IMR-90 (cell line): ENCODE measurements around the gene TMEM253. TPM values are rescaled to one million over a fixed set of nuclear protein-coding genes. Genes with fewer than 3 reads are reported as not detected.

ENCODE experiments used
- ATAC-seq: fragments of 200-7000 bp; cut with Tn5 transposase; 2 replicates; pipeline ENCODE4 v1.9.1; 2020; ENCODE audit warnings: low read depth, mild to moderate bottlenecking, moderate library complexity
- BruUV-seq: library from RNA; stranded (reverse); fragments of 400-500 nt; replicated peaks from 2 replicates; lab custom pipeline; 2021; lab: Mats Ljungman, UMichigan
- CTCF ChIA-PET: fragments of 300-600 bp; formaldehyde crosslinking; extraction: SDS; loops from one replicate; lab custom pipeline; 2021; ENCODE audit warnings: antibody characterized with exemption; lab: Yijun Ruan, JAX
- POLR2A ChIA-PET: fragments of 300-600 bp; sonication (Branson Sonifier 250); formaldehyde crosslinking; loops from one replicate; lab custom pipeline; 2022; ENCODE audit warnings: antibody characterized with exemption; ENCODE audit not compliant: unreplicated experiment; lab: Charles Lee
- DNase-seq: peaks from one replicate; pipeline ENCODE4 v3.0.0; 2013
- H2AFZ ChIP-seq: replicated peaks from 2 replicates; pipeline ENCODE3; 2013; ENCODE audit warnings: low read length, mild to moderate bottlenecking; ENCODE audit not compliant: poor library complexity
- H2AK5ac ChIP-seq: 2 replicates; pipeline ENCODE4 v1.6.1; 2013; ENCODE audit warnings: low read depth, low read length, inconsistent platforms
- H2AK9ac ChIP-seq: replicated peaks from 2 replicates; pipeline ENCODE3; 2013; ENCODE audit warnings: mild to moderate bottlenecking, low read depth, low read length, moderate library complexity; ENCODE audit not compliant: poor library complexity
- H2BK120ac ChIP-seq: 2 replicates; pipeline ENCODE4 v1.6.1; 2013; ENCODE audit warnings: low read depth, low read length, inconsistent platforms
- H2BK15ac ChIP-seq: 3 replicates; pipeline ENCODE4 v1.6.1; 2013; ENCODE audit warnings: low read depth, low read length, inconsistent platforms
- H2BK20ac ChIP-seq: 2 replicates; pipeline ENCODE4 v1.6.1; 2013; ENCODE audit warnings: low read depth, mild to moderate bottlenecking, inconsistent platforms, low read length, moderate library complexity
- H2BK5ac ChIP-seq: 2 replicates; pipeline ENCODE4 v1.6.1; 2013; ENCODE audit warnings: mild to moderate bottlenecking, low read depth, low read length, inconsistent platforms; ENCODE audit not compliant: poor library complexity, severe bottlenecking
- H3K14ac ChIP-seq: replicated peaks from 2 replicates; pipeline ENCODE4 v1.6.1; 2013; ENCODE audit warnings: low read depth, low read length, inconsistent platforms
- H3K18ac ChIP-seq: 2 replicates; pipeline ENCODE4 v1.6.1; 2013; ENCODE audit warnings: low read depth, low read length, control low read depth
- H3K23ac ChIP-seq: 2 replicates; pipeline ENCODE4 v1.6.1; 2013; ENCODE audit warnings: low read depth, low read length, inconsistent platforms
- H3K27ac ChIP-seq: 2 replicates; pipeline ENCODE4 v1.5.1; 2013; ENCODE audit warnings: mild to moderate bottlenecking, control low read depth, low read length; ENCODE audit not compliant: insufficient read depth
- H3K27me3 ChIP-seq: 2 replicates; pipeline ENCODE4 v1.6.1; 2013; ENCODE audit warnings: low read length; ENCODE audit not compliant: control insufficient read depth, insufficient read depth
- H3K36me3 ChIP-seq: 2 replicates; pipeline ENCODE4 v1.6.1; 2013; ENCODE audit warnings: low read length, mixed read lengths; ENCODE audit not compliant: control insufficient read depth, insufficient read depth
- H3K4ac ChIP-seq: 2 replicates; pipeline ENCODE4 v1.6.1; 2013; ENCODE audit warnings: low read depth, low read length, inconsistent platforms
- H3K4me1 ChIP-seq: 2 replicates; pipeline ENCODE4 v1.6.1; 2013; ENCODE audit warnings: low read length, mixed read lengths; ENCODE audit not compliant: control insufficient read depth, insufficient read depth
- H3K4me2 ChIP-seq: 2 replicates; pipeline ENCODE4 v1.6.1; 2013; ENCODE audit warnings: low read depth, mild to moderate bottlenecking, control low read depth, low read length, moderate library complexity
- H3K4me3 ChIP-seq: 2 replicates; pipeline ENCODE4 v1.5.1; 2013; ENCODE audit warnings: low read depth, mild to moderate bottlenecking, control low read depth, low read length, moderate library complexity; ENCODE audit not compliant: insufficient read depth
- H3K56ac ChIP-seq: 2 replicates; pipeline ENCODE4 v1.6.1; 2013; ENCODE audit warnings: low read length, inconsistent platforms; ENCODE audit not compliant: insufficient read depth; ENCODE audit errors: extremely low read depth
- H3K79me1 ChIP-seq, 2 experiments: 2 replicates each; pipeline ENCODE4 v1.6.1; 2013; ENCODE audit warnings: low read length in 2 of 2, inconsistent platforms in 1 of 2, low read depth in 1 of 2
- H3K9ac ChIP-seq: 2 replicates; pipeline ENCODE4 v1.6.1; 2013; ENCODE audit warnings: low read depth, low read length, control low read depth
- H3K9me1 ChIP-seq: 2 replicates; pipeline ENCODE4 v1.6.1; 2013; ENCODE audit warnings: low read length, inconsistent platforms; ENCODE audit not compliant: insufficient read depth
- H3K9me3 ChIP-seq: 2 replicates; pipeline ENCODE4 v1.6.1; 2013; ENCODE audit warnings: low read length; ENCODE audit not compliant: control insufficient read depth, insufficient read depth
- H4K20me1 ChIP-seq: 2 replicates; pipeline ENCODE4 v1.6.1; 2013; ENCODE audit warnings: low read length, inconsistent platforms; ENCODE audit not compliant: insufficient read depth
- H4K5ac ChIP-seq: 2 replicates; pipeline ENCODE4 v1.6.1; 2013; ENCODE audit warnings: mild to moderate bottlenecking, low read depth, low read length, control low read depth
- H4K8ac ChIP-seq, 2 experiments: 2 replicates each; pipeline ENCODE4 v1.6.1; 2013; ENCODE audit warnings: low read depth in 2 of 2, low read length in 2 of 2, control low read depth in 1 of 2, inconsistent platforms in 1 of 2
- H4K91ac ChIP-seq: 2 replicates; pipeline ENCODE4 v1.6.1; 2013; ENCODE audit warnings: low read depth, low read length, inconsistent platforms; ENCODE audit not compliant: insufficient read depth
- CTCF ChIP-seq: conservative IDR thresholded peaks from 2 replicates; pipeline ENCODE4 v1.5.1; 2012; ENCODE audit warnings: mild to moderate bottlenecking, low read depth, low read length, improper control_type of control experiment
- ELK1 ChIP-seq: fragments of 150-350 bp; IDR thresholded peaks from 2 replicates; pipeline ENCODE4 v1.6.1; 2016; ENCODE audit warnings: low read depth, mild to moderate bottlenecking, low read length, moderate library complexity, borderline replicate concordance
- MAFK ChIP-seq: IDR thresholded peaks from 2 replicates; pipeline ENCODE4 v1.6.1; 2012; ENCODE audit warnings: low read depth, low read length, improper control_type of control experiment
- NFE2L2 ChIP-seq: fragments of 150-350 bp; IDR thresholded peaks from 2 replicates; pipeline ENCODE4 v1.6.1; 2016; ENCODE audit warnings: low read depth, mild to moderate bottlenecking, low read length
- RAD21 ChIP-seq: IDR thresholded peaks from 2 replicates; pipeline ENCODE4 v1.6.1; 2012; ENCODE audit warnings: low read length, improper control_type of control experiment
- RCOR1 ChIP-seq: IDR thresholded peaks from 2 replicates; pipeline ENCODE4 v1.6.1; 2012; ENCODE audit warnings: mild to moderate bottlenecking, low read length, improper control_type of control experiment; ENCODE audit not compliant: insufficient replicate concordance
- SMC3 ChIP-seq: fragments of 150-350 bp; IDR thresholded peaks from 2 replicates; pipeline ENCODE4 v1.6.1; 2016; ENCODE audit warnings: low read depth, mild to moderate bottlenecking, antibody characterized with exemption, low read length, moderate library complexity
- WGBS, 2 experiments: methylation state at CpG; one replicate each; pipeline versions ENCODE4 v1.1.5 to v1.1.7; 2013; ENCODE audit warnings: missing lambda C conversion rate in 2 of 2; ENCODE audit not compliant: insufficient read length in 1 of 2; ENCODE audit errors: extremely low coverage in 2 of 2; 5-methylcytosine and 5-hydroxymethylcytosine counted together
- dilution Hi-C: fragments of 300-500 bp; cut with HindIII; formaldehyde crosslinking; loops from one replicate; pipeline ENCODE4 v1.14.3; 2018; ENCODE audit warnings: low sequenced_read_pairs; ENCODE audit not compliant: unreplicated experiment
- in situ Hi-C: fragments of 300-500 bp; cut with MboI; formaldehyde crosslinking; loops from 3 replicates; pipeline ENCODE4 v1.14.3; 2019; ENCODE audit warnings: low sequenced_read_pairs, inconsistent platforms, mixed read lengths
- intact Hi-C: fragments of 100-400 bp; cut with micrococcal nuclease; formaldehyde crosslinking; loops from 2 replicates; pipeline ENCODE4 v1.10.0; 2022
- polyA plus RNA-seq, 3 experiments: library from polyadenylated mRNA; depleted of rRNA; stranded (reverse); fragments of >200 nt; gene quantifications; 2 replicates each; pipeline ENCODE4 v1.2.3, GENCODE V29; 2012; ENCODE audit warnings: low replicate concordance in 1 of 3
- total RNA-seq: library from RNA; depleted of rRNA; stranded (reverse); fragments of >200 nt; gene quantifications from 2 replicates; pipeline ENCODE4 v1.2.3, GENCODE V29; 2012

Gene TMEM253
- total and polyA plus RNA-seq, 2 of the 4 experiments (the other 2 are of a cell fraction): 0.07 TPM; not detected in 1

- Histone ChIP-seq H3K56ac (no peak overlapping the region), H3K9me3 (no peaks in the 10 kb centered on the region), H3K14ac (no peak overlapping the region), H4K8ac (0 out of 4 replicates have a peak overlapping the region, but pooled peaks of 1 of the 2 experiments have one; percentile 22), H3K9me1 (peaks cover 7% of the 10 kb centered on the region), H2AK9ac (no peak overlapping the region), H2BK15ac (no peak overlapping the region; the same call in 2 of the 3 replicates), H3K36me3 (peaks cover 67% of the 10 kb centered on the region), H2BK120ac (no peak overlapping the region), H3K9ac (no peak overlapping the region), H2BK20ac (no peak overlapping the region), H3K27ac (no peak overlapping the region), H3K4me1 (peaks cover 26% of the 10 kb centered on the region), H4K91ac (no peak overlapping the region), H2AFZ (no peak overlapping the region), H2AK5ac (no peak overlapping the region; the same call in 1 of the 2 replicates), H3K79me1 (peaks cover 0 to 14% of the 10 kb centered on the region in 2 experiments; a peak in 2 of 4 replicates), H4K5ac (no peak overlapping the region), H4K20me1 (peaks cover 6% of the 10 kb centered on the region), H3K18ac (no peak overlapping the region), H3K4me2 (no peak overlapping the region), H3K27me3 (no peaks in the 10 kb centered on the region), H2BK5ac (peak overlapping the region; percentile 38), H3K4me3 (no peak overlapping the region), H3K23ac (no peak overlapping the region), H3K4ac (no peak overlapping the region)
- TF ChIP-seq ELK1 (no peak), RAD21 (no peak), RCOR1 (no peak), SMC3 (no peak), CTCF (no peak), MAFK (no peak), NFE2L2 (no peak)
- intact Hi-C loops (no loop called here), dilution Hi-C loops (no loop called here), in situ Hi-C loops (loop anchor here (25.0 kb wide), 2 partner anchors 621 to 746 kb away; partner anchors contain the start of genes APEX1, CCNB1IP1, OSGEP and PARP2)
- ChIA-PET CTCF (interaction anchor here (0.9 to 1.2 kb wide), 3 partner anchors 12 to 15 kb away, joined by 3 to 7 read pairs (median 4); no protein-coding TSS in a partner anchor), POLR2A (interaction anchor here (0.5 to 1.2 kb wide), 2 partner anchors 10 to 12 kb away, joined by 3 read pairs; no protein-coding TSS in a partner anchor)
- 93% methylated on average over 8 of the region's 11 CpGs; no CpG with 5 or more reads in 1 of the 2 experiments for WGBS, 2 experiments
- ATAC-seq (no peak), DNase-seq (peak; percentile 23)
- BruUV-seq: no TSS peak
Measured at GRCh38 chr14:21083565-21084325, 17.1 kb upstream of the TMEM253 start.
